Endothelial cell (in vitro differentiated cells): ENCODE data around the gene ATF4. TPM values are rescaled to one million over a fixed set of nuclear protein-coding genes. Genes with fewer than 3 reads are reported as not detected.
A peak's percentile ranks its signal among the peaks of the same experiment; 100 is the strongest.

Experiments
- DNase-seq: peaks from one replicate; pipeline ENCODE4 v3.0.0; 2021; ENCODE audit warnings: low spot score
- H3K27ac Mint-ChIP-seq: one replicate; pipeline ENCODE4 v1.8.0; 2021; ENCODE audit warnings: mixed read lengths, inconsistent platforms; ENCODE audit not compliant: unreplicated experiment
- H3K27me3 Mint-ChIP-seq: one replicate; pipeline ENCODE4 v1.8.0; 2021; ENCODE audit warnings: mild to moderate bottlenecking, moderate library complexity, mixed read lengths, inconsistent platforms; ENCODE audit not compliant: unreplicated experiment
- H3K36me3 Mint-ChIP-seq: one replicate; pipeline ENCODE4 v1.8.0; 2021; ENCODE audit warnings: mild to moderate bottlenecking, low read depth, mixed read lengths, inconsistent platforms; ENCODE audit not compliant: unreplicated experiment
- H3K4me1 Mint-ChIP-seq: one replicate; pipeline ENCODE4 v1.8.0; 2021; ENCODE audit warnings: mild to moderate bottlenecking, mixed read lengths, inconsistent platforms; ENCODE audit not compliant: unreplicated experiment
- H3K4me3 Mint-ChIP-seq: one replicate; pipeline ENCODE4 v1.8.0; 2021; ENCODE audit warnings: mild to moderate bottlenecking, mixed read lengths, inconsistent platforms; ENCODE audit not compliant: unreplicated experiment
- H3K9me3 Mint-ChIP-seq: one replicate; pipeline ENCODE4 v1.8.0; 2021; ENCODE audit warnings: mixed read lengths, inconsistent platforms; ENCODE audit not compliant: unreplicated experiment
- CTCF ChIP-seq: fragments of 200-600 bp; sonication (generic); IDR thresholded peaks from one replicate; pipeline ENCODE4 v1.5.0; 2021; ENCODE audit warnings: antibody characterized with exemption; ENCODE audit not compliant: unreplicated experiment
- total RNA-seq: library from RNA; stranded (reverse); fragmentation: NEBNext Ultra II Directional; extraction: Animal tissue kit (Norgen Biotek cat#: 25700); gene quantifications from one replicate; pipeline ENCODE4 v1.2.1, GENCODE V29; 2021; ENCODE audit not compliant: unreplicated experiment

Gene ATF4
- total RNA-seq, 1 donor from 2014 or later, result 312 TPM

- H3K4me1 Mint-ChIP-seq, result peaks cover 5% of the 10 kb centered on the region
- peak; percentile 56 for DNase-seq
- peak; percentile 66 for TF ChIP-seq CTCF
- H3K27me3 Mint-ChIP-seq, result peaks cover 19% of the 10 kb centered on the region
- no peaks in the 10 kb centered on the region for H3K9me3 Mint-ChIP-seq
- H3K27ac Mint-ChIP-seq, result no peak overlapping the region
- no peaks in the 10 kb centered on the region for H3K36me3 Mint-ChIP-seq
- no peak overlapping the region for H3K4me3 Mint-ChIP-seq
These were observed 39.2 kb downstream of the ATF4 start for GRCh38 chr22:39559456-39560105.

DNA sequence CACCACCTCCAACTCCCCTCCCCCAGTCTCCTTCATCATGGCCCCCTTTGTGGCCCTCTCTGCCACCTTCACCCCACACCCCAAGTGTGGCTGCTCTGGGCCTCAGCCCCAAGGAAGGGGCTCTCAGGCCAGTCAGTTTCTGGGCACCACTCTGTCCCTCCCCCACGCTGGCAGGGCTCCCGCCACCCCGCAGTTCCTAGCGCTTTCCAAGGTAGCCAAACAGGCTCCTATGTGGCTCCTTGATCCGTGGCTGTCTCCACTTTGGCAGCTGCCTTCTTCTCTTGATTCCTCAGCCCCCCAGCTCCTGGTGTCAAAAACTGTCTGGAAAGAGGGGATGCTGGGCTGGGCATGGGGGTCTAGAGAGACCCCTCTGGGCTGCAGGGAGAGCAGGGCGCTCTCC, 39.8 kb downstream of the ATF4 start:
- no peaks in the 10 kb centered on the region for H3K36me3 Mint-ChIP-seq
- H3K27ac Mint-ChIP-seq, result no peak overlapping the region
- peaks cover 19% of the 10 kb centered on the region for H3K27me3 Mint-ChIP-seq
- no peak for DNase-seq
- TF ChIP-seq CTCF, result peak; percentile 28
- H3K9me3 Mint-ChIP-seq, result no peaks in the 10 kb centered on the region
- H3K4me3 Mint-ChIP-seq, result no peak overlapping the region
- peaks cover 5% of the 10 kb centered on the region for H3K4me1 Mint-ChIP-seq

DNA sequence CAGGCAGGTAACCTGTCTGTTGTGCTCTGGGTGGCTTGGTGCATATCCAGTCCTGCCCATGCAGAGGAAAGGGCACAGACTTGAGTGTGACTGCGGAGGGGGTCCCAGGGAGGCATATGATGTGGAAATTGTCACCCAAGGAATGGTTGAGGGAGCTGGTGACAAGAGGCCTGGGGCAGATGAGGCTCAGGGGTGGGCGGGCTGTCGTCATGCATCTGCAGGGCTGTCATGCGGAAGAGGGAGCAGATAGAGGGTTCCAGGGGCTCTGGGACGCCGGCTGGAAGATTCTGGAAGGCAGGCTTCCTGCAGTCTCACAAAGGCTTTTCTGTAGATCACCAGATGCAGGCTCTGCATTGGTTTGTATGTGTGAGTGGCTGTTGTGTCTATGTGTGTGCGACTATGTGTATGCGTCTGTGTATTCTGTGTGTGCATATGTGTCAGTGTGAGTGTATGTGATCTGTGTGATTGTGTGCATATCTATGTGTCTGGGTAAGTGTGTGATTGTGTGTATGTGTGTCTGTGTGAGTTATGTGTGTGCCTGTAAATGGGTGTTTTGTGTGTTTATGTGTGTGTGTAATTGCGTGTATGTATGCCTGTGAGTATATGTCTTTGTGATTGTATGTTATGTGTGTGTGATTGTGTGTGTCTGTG, 42.6 kb downstream of the ATF4 start:
- H3K27me3 Mint-ChIP-seq, result peaks cover 13% of the 10 kb centered on the region
- H3K4me1 Mint-ChIP-seq, result peaks cover 3% of the 10 kb centered on the region
- H3K27ac Mint-ChIP-seq, result no peak overlapping the region
- H3K4me3 Mint-ChIP-seq, result no peak overlapping the region
- H3K36me3 Mint-ChIP-seq, result peaks cover 7% of the 10 kb centered on the region
- no peaks in the 10 kb centered on the region for H3K9me3 Mint-ChIP-seq
- no peak for DNase-seq
- no peak for TF ChIP-seq CTCF

DNA sequence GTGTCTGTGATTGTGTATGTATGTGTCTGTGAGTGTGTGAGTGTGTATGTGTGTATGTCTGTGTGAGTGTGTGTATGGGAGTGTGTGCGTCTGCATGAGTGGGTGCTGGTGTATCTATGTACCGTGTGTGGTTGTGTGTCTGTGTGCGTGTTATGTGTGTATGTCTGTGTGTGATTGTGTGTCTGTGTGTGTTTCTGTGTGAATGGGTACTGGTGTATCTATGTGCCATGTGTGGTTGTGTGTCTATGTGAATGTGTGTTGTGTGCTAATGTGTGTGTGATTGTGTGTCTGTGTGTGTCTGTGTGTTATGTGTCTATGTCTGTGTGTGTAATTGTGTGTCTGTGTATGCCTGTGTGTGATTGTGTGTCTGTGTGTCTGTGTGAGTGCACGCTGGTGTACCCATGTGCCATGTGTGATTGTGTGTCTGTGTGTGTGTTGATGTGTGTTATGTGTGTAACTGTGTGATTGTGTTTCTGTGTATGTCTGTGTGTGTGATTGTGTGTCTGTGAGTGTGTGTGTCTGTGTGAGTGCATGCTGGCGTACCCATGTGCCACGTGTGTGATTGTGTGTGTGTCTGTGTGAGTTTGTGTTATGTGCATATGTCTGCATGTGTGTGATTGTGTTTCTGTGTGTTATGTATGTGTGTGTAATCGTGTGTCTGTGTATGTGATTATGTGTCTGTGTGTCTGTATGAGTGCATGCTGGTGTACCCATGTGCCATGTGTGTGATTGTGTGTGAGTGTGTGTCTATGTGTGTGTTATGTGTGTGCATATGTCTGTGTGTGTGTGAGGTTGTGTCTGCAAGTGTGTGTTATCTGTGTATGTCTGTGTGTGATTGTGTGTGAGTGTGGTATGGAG, 43.4 kb downstream of the ATF4 start:
- H3K9me3 Mint-ChIP-seq, result no peaks in the 10 kb centered on the region
- peaks cover under 1% of the 10 kb centered on the region for H3K4me1 Mint-ChIP-seq
- no peak overlapping the region for H3K4me3 Mint-ChIP-seq
- no peak overlapping the region for H3K27ac Mint-ChIP-seq
- H3K27me3 Mint-ChIP-seq, result peaks cover 10% of the 10 kb centered on the region
- peaks cover 7% of the 10 kb centered on the region for H3K36me3 Mint-ChIP-seq
- no peak for TF ChIP-seq CTCF
- no peak for DNase-seq
